Measurements from ENCODE around the gene ADAD1.

DNA sequence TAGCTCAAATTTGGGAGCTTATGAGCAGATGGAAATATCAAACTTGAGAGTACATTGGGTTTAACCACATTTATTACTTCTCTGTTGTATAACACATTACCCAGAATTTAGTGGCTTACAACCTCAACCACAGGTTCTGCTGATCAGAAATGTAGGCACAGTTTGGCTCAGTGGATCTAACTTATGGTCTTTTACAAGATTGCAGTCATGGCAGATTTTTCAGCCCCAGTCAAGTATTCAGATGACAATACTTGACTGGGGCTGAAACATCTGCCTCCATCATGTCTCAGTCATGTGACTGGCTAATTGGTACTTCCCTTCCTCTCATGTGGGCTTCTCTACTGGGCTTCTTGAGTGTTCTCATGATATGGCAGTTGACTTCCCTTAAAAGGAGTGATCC is 44.0 kb upstream of the ADAD1 start:
- TF ChIP-seq POLR2AphosphoS5 (IDR thresholded peaks at IDR 0.05; ENCODE audit: low read depth, low read length): no peak
- TF ChIP-seq POLR2A (IDR thresholded peaks at IDR 0.05; ENCODE audit: low read depth, low read length): no peak
- TF ChIP-seq TAF1 (IDR thresholded peaks at IDR 0.05; ENCODE audit: low read depth, low read length): no peak
